Activated T-cell treated with anti-CD3 and anti-CD28 coated beads for 24 hours (primary cell): ENCODE data around the gene HSFY1.
"Not testable (repeated sequence)": the region's sequence is repeated elsewhere in the genome, so short reads cannot be mapped to it uniquely, and the experiment has no call there.

ENCODE experiments used
- DNase-seq: peaks from one replicate; pipeline ENCODE4 v3.0.0-alpha.2; 2020; ENCODE audit warnings: low read depth

Gene HSFY1, protein sequence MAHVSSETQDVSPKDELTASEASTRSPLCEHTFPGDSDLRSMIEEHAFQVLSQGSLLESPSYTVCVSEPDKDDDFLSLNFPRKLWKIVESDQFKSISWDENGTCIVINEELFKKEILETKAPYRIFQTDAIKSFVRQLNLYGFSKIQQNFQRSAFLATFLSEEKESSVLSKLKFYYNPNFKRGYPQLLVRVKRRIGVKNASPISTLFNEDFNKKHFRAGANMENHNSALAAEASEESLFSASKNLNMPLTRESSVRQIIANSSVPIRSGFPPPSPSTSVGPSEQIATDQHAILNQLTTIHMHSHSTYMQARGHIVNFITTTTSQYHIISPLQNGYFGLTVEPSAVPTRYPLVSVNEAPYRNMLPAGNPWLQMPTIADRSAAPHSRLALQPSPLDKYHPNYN

DNA sequence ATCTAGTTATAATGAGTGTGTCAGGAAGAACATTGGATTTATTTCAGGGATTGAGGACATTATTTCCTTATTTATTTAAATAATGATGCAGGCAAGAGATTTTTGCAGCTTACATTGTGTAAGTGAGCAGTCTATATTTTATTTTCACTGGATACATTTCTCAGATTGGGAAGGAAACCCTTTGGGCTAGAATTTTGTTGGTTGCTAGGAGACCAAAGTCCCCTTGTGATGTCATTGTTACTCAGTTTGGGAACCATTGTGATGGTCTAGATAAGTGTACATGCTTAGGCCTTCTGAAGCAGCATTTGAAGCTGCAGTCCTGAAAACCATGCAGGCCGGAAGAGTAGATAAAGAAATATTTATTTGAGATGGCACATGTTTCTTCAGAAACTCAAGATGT is at the start of gene HSFY1:
Gene HSFY1, plus strand, starts transcription at position 301 of the 400 bp plus-strand sequence. Its CDS starts 68 bp downstream, at position 369.
- DNase-seq = not testable (repeated sequence)

DNA sequence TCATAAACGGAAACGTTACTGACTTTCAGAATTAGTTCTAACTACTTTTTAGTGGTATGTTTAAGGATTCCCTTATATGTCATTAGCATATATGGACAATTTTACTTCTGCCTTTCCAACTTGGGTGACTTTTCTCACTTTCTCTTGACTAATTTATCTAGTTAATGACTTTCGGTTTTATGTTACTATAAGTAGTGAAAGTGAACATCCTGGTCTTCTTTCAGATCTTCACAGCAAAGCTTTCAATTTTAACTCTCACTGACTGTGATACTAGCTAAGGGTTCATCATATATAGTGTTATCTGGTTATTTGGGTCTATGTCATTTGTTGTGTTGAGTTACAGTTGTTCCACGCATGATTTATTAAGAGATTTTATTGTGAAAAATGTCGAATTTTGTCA is 42.3 kb upstream of the HSFY1 start:
- DNase-seq = not testable (repeated sequence)

DNA sequence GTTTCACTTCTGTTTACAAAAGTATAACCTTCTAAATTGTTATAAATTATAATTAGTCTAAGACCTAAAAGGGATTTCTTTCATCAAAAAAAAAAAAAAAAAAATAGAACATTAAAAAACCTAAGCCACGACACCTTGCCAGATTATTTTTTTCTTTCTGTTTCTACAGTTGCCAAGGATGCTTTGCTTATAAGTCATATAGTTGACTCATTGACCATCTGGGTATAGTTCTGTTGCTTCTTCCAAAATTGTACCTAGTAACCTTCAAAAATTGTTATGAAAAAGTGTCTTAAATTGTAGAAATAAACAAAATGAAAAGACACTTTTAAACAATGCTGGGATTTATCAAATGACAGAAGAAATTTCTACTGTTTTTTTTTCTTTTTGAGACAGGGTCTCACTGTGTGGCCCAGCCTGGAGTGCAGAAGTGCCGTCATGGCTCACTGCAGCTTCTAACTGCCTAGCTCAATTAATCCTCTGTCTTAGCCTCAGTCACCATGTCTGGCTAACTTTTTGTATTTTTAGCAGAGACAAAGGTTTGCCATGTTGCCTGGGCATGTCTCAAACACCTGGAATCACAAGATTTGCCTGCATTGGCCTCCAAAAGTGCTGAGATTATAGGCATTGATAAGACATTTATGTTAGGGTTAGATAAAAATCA is 15.4 kb upstream of the HSFY1 start:
- DNase-seq = not testable (repeated sequence)

DNA sequence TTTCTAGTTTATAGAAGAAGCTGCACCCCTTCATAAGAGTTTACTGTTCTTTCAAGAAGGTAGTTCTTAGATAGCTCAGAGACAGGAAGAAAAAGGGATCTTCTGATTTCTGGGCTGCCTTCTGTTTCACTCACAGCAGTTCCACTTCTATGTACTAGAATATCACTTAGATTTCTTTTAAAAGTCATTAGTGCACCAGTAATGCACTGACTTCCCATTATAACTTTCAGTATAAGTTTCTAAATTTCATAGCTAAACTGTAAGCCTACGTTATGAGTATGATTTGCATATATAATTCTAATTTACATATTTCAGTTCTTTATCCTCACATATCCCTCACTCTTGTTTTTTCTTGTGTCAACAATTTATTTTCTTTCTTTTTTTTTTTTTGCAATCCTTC is 7.6 kb upstream of the HSFY1 start:
- not testable (repeated sequence) for DNase-seq

DNA sequence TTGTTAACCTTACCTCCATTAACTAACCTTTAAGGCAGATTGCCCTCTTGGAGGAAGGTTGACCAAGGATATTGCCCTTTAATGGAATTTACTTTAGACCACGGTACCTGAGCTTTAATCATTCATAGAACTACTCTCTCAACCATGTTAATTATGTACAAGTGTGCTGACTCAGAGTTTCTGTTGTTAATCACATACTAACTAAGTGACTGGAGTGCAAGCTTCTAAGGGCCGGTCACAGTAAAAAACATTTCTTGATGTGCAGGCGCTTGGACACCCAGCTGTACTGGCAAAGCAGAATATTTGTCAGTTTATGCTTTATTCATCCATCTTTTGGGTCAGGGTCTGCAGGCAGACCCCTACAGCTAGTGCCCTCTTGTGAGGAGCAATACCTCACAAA is 6.6 kb downstream of the HSFY1 start:
- DNase-seq = not testable (repeated sequence)

DNA sequence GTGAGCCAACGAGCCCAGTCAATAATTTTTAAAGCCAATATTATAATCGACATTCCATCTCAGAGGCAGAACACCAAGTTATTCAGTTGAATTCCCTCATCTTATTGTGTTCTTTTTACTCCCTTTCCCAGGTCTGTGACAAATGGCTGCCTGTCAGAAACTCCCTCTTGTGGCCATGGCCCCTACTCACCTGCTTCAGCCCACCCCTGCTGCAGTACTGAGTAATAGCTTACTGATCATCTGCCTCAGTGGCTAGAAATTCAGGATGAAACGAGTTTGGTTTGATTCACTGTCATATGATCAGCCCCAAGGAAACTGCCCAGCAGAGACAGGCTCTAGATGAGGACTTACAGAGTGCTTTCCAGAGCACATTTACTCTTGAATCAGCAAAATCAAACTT is 19.4 kb downstream of the HSFY1 start:
- DNase-seq = not testable (repeated sequence)
